Fibroblast of skin of left biceps (primary cell): ENCODE measurements around the gene ELL.

Experiments used
- DNase-seq, 2 experiments: peaks; one replicate each; pipeline ENCODE4 v3.0.0-alpha.2; 2013; ENCODE audit warnings: low read depth in 2 of 2

Gene ELL

DNA sequence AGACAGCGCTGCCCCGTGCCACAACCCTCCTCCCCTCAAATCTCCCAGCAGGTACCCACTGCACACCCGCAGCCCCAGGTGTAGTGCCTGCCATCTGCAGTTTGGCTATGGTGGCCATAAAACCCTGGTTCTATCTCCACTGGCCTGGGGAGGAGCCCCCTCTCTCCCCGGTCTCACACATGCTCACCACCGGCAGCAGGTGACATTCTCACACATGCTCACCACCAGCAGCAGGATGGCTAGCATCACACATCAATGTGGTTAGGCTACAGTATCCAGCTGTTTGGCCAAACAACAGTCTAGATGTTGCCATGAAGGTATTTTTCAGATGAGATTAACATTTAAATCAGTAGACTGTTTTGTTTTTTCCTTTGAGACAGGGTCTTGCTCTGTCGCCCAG lies 31.1 kb downstream of the ELL start:
- DNase-seq = no peak

DNA sequence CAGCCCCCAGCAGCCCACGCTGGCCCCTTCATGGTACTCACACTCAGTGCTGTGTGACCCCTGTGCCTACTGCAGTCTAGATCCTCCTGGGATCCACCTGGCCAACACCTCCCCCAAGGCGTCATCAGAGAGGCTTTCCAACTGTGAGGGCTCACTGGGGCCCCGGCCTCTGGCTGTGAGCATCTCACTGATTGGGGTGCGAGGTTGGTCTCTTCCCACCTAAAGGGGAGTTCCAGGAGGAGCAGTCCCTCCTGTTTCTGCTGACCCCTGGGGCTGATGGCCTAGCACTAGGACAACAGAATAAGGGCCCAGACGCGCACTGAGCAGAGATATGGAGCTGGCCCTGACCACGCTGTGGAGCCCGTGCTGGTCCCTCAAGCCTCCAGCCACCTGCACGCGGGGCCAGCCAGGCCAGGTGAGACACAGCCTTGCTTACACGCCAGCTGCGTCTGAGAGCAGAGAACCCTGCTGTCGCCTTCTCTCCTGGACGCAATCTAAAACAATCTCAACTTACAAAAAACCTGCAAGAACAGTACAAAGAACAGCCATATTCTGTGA lies 32.2 kb downstream of the ELL start:
- DNase-seq = no peak

DNA sequence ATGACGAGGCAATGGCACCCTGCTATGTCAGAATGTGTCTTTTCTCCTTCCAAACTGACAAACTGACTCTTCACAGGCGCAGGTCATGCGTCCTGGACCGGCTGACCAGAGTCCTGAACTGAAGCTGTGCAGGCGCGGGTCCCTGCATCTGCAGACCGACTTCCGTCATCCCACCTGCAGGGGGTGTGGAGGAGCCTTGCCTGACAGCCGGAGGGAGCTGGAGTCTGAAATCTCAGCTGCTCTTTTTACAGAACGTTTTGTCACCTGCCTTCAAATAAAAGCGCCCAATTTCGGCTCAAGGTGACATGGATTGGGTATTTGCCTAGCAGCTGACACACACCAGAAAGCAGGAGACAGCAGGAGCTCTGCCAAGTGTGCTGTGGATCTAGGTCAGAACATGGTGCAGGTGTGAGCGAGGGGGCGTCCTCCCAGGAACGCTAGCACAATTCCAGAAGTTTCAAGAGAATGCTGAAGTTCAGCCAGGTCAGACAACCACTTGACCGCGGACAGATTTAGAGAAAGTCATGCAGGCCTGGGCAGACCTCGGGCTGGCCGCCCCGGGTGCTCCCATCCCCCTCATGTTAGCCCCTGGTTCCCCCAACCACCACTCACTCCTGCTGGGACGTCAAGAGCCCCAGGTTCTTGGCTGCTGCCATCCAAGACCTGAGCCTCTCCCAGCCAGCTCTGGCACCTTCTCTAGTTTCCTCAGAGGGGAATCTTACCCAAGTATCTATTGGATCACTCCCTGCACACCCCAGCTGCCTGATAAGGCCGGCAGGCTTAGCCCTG lies 32.8 kb downstream of the ELL start:
- DNase-seq = no peak

DNA sequence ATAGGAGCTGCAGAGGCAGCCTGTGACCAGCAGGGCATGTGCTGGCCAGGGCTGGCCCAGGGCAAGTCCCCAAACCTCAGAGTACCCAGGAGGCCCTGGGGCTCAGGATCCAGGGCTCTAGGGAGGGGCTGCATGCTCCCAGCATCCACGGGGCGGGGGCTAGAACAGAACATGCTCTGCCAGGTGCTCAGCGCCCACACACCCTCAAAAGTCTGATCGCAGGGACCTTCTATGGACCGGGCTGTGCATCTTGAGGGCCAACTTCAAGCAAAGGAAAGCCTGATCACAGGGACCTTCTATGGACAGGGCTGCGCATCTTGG lies 33.5 kb downstream of the ELL start:
- no peak for DNase-seq

DNA sequence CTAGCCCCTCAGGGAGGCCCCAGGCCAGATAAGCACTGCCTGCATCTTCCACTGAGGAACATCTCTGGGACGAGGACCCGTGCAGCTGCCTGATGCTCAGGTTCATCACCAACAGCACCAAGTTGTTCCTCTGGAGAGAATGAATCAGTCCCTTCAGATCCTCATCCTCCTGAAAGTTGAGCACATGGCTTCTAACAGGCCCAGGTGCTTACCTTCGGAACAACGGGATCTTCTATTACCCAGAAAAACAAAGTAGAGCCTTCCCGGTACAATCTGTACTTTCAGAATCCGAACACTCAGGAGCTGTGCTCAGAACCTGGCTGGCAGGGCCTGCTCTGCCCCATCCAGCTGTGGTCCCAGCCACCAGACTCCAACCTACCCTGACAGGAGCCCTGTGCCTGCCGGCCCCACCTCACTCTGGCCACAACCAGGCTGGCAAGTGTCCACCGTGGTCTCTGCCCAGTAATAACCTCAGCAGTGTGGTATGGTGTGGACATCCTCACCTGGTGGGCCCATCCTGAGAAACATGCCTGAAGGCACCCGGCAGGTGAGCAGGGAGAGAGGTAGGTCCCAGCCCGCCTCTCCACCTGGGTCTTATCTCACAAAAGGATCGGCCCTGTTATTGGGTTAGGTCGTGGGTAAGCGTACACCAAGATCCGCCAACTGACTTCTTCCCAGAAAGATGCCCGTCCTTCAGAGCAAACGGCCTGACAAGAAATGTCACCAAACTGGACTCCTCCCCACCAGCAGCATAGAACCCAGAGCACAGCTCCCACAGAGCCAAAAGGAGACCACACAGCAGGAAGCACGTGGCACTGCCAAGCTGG lies 34.1 kb downstream of the ELL start:
- no peak for DNase-seq

DNA sequence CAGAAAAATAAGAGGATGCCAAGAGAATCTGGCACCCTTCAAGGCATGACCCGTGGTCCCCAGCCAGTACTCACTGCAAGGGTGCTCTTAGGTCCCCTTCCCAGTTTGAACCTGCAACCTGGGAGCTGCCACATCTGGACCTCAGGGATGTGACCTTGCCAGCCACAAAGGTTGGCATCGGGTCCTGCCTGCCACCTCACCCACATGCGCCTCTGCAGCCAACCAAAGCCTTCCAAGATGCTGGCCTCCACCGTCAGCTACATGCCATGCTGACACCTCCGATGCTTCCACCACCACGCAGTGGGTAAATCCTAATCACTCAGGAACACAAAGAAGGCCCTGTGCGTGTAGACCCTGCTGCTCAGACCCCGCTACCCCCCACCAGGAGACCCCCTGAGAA lies 35.1 kb downstream of the ELL start:
- no peak for DNase-seq

DNA sequence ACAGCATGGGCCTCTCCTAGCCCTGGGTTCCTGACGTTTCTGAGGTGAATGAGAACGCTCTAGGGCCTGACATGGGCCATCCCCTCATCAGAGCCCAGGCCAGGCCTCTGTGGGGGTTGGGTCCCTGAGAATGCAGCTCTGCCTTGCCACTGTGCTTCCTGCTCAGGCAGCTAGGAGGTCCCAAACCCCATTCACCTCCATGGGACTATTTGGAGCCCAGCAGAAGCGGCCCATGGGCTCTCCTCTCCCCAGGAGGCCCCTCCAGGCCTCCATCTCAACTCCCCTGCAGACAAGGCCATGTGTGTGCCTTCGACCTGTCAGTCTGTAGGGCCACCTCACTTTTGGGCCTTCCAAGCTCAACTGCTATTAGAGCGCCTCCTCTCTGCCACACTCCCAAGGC lies 36.9 kb downstream of the ELL start:
- no peak for DNase-seq

DNA sequence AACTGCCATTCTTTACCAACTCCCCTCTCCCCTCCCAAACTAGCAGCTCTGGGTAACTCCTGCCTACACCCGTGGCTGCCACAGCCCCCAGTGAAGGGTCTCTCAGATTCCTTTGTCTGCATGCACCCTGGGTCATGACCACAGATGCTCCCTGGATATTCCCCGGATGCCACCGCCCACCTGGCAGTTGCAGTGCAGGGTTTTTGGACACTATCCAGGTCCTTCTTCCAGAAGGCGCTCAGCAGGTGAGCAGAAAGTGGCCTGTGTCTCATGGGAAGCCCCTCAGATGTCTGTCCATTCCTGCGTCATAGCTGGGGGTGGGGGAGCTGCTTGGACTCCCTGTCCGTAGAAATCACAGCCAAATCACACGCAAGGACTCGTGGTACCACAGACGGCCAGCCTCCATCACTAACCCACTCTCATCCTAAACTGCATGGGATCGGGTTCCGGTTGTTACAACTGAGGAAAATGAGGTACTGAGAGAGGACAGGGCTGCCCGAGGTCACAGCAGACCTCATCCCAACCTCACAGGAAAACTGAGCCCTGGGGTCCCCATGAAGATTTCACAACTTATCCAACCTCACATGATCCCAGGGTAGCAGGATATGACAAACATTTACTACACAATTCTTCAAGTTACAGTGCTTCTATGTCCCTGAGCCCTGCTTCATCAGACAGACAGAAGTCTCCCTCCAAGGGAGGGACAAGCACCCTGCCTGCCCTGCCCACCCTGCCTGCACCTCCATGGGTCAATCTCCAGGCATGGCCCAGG lies 38.6 kb downstream of the ELL start:
- DNase-seq = no peak

DNA sequence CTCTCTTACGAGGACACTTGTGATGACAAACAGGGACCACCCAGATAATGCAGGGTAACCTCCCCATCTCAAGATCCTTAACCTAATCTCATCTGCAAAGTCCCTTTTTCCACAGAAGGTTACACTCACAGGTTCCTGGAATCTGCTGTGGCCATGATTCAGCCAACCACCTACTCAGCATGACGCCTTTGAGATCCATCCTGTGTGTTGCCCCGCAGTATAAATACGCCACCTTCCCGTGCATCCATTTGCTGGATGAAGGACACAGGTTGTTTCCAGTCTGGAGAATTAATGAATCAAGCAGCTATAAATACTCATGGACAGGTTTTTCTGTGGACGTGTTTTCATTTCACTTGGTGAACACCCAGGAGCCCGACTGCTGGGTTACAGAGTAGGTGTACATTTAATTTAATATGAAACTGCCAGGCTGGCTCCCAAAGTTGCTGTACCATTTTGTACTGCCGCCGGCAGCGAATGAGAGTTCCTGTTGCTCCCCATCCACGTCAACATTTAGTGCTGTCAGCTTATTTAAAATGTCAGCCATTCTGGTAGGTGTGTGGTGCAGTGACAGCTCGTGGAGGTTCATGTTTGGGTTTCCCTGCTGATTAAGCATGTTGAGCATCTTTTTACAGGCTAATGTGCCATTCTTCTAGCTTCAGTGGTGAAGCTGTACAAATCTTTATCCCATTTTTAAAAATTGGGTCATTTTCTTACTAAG lies 40.2 kb downstream of the ELL start:
- DNase-seq = no peak

DNA sequence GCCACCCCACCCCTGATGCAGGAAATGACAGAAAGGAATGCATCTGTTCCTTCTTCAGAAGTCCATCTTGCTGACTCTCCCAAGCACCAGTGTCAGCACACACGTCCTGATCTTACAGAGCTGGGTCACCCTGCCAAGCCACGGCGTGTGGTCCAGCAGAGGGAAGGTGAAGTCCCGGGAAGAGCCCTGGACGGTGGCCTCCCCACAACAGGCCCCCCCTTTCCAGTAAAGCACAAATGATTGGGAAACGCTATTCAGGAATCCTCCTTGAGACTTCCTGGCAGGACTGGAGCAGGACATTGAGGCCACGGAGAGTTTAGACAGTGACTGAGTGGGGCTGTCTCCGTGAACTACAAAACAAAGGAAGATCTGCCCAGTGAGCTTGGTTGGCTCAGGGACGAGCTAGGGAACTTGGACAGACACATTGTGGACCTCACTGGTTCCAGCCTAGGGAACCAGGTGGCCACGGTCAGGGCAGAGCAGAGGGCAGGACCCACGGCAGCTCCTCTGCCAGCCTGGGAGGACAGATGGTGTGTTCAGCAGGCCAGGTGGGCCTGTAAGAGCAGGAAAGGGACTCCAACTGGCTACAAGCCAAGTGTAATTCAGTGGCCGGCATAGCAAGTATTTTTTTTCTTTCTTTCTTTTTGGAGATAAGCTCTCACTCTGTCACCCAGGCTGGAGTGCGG lies 41.7 kb downstream of the ELL start:
- DNase-seq = no peak

DNA sequence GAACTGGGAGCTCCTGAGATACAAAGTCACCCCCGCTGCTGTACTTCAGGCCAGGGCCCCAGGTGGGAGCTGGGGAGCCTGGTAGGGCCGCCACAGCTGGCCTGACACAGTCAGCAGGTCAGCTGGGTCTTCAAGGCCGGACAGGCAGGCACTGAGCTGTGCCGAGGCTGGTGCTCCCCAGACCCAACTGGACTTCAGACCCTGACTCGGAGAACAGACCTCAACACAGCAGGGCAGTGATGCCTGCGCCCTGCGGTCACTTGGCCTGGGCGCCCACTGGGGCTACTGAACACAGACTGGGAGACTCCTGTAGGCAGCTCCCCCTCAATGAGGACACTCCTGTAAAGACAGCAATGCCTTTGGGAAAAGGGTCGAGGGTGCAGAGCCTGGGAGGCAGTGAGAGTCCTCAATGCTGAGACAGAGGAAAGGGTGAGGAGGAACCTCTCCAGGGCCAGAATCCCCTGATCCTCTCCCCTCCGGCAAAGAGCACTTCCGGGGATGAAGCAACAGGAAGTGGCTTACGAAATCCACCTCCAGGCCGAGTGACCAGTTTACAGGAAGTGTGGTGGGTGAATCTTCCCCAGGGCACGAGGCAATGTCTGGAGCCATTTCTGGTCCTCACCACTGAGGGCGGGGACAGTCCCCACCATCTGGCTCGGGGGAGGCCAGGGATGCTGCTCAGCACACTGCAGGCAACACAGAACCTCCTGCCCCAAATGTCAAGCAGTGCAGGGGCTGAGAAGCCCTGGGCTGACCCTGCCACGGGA lies 43.1 kb downstream of the ELL start:
- DNase-seq = peak; percentile 43 to 48

DNA sequence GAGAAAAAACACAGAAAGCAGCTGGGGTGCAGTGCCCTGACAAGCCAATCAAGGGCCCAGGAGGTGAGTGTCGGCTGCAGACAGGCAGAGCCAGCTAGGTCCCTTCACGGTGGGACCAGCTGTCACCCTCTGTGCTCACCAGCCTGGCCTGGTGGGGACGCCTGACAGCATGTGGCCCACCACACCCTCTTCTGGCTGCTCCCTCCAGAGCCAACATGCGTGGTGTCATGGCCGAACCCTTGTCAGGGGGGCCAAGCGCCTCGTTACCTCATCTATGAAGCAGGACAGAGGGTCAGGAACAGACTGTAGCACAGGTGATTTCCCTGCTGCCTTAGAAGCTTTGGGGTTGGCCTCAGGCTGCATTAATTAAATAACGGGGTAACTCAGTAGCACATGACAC lies 43.9 kb downstream of the ELL start:
- no peak for DNase-seq

DNA sequence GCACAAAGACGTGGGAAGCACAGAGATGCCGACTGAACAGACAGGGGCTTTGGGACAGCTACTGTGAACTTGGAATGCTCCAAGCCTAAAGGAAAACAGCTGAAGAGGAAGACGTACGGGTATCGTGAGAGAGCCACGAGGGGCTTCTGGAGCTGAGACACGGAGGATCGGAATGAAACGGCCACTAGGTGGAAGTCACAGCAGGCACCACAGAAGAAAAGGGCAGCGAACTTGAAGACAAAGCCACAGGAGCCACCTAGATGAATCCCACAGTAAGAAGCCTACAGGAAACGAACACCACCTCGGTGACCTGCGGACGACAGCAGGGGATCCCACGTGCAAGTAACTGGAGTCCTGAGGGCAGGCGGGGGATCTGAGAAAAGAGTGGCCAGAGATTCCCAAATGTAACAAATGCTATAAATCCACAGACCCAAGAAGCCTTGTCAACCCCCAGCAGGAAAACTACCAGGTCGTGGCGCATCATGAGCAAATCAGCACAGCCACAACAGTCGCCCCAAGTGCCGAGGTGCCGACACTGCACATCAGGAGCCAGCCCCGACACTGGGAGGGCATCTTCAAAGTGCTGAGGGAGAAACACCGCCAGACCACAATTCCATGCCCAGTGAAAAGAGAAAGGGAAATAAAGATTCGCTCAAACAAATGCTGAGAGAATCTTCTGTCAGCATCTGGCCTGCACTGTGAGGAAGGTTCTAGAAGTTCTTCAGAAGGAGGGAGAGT lies 44.7 kb downstream of the ELL start:
- no peak for DNase-seq

DNA sequence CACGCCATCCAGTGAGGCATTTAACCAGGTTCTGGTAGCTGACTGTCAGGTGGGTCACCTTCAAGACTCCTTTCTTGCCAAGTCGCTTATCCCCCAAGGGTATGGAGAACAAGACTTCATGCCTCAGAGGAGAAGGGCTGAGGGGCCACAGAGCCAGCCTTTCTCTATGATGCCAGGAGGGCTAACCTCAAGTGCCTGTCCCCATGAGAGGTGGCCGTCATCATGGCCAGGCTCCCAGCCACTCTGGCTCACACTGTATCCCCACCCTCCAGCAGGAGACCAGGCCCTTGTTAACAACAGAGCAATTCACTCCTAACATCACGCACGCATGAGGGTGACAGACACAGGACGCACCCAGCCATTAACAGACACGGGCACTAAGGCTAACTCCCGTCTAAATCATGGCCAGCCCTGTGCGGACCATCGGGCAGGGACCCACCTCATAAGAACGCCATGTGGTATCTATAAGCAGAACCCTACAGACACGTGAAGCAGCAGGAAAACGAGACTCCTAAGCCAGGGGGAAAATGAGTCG lies 45.3 kb downstream of the ELL start:
- DNase-seq = no peak

DNA sequence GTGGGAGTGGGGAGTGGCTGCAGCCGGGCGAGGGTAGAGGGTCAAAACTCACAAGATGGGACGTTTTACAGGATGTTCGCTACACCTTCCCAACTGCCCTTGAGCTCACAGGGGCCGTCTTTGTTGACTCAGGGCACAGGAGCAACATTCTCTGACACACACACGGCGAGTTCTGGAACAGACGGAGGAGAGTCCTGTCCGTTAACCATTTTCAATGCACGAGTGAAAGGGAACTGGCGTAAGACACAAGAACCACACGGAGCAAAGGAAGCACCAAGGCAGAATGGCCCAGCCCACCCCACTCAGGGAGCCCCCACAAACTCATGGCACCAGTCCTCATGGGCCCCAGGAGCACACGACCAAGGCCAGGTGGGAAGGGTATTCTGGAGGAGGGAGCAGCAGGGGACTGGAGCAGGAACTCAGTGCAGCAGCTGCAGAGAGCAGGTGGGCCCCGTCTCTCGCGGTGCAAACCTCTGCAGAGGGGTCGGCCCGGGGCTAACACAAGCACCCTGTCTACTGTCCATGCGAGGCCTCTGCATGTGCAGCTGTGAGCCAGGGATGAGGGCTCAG lies 46.0 kb downstream of the ELL start:
- no peak for DNase-seq

DNA sequence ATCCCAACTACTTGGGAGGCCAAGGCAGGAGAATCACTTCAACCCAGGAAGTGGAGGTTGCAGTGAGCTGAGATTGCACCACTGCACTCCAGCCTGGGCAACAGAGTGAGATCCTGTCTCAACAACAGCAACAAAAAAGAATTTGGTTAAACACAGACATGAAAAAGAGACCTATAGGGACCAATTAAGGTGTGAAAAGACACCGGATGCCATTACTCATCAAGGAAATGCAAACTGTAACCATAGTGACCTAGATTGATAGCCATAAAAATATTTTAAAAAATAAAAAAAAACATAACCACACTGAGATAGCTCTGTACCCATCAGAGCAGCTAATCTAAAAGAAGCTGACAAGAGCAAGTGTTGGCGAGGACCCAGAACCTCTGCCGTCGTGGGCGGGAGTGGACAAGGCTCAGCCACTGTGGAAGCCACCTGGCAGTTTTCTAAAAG lies 46.8 kb downstream of the ELL start:
- no peak for DNase-seq

DNA sequence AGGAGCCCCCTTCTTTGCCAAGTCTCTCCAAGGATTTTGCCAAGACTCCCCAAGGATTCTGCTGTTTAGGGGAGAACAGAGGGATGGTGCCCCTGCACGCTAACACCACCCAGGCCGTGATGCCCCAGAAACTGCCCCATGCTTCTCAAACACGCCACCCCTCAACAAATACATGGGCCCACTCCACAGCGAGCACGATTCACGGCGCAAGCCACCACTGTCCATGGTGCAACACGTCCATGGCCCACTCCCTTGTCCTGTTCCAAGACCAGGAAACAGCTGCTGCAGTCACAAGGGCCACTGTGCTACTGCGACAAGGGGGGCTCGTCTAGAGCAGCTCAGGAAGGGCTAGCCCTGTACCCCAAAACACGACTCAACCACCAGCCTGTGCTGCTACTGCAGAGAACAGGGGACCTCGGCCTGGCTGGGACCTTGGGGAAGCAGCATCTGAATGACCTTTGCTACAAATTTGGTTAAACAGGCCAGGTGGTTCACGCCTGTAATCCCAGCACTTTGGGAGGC lies 47.4 kb downstream of the ELL start:
- no peak for DNase-seq

DNA sequence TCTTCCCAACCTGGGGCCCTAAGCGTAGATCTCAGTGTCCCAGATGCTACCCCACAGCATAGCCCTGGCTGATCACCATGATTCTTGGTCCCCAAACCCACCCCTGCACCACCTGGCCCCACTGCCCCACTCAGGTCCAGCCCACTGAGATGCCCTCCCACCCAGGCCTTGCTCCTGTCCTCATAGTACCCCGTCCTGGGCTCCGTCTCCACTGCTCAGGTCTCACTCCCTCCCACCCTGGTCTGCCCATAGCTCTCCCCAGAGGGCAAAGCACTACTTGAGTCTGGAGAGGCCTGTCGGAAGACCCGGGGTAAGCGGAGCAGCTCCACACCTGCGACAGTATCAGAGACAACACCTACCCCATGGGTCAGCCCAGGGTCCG lies 48.2 kb downstream of the ELL start:
- no peak for DNase-seq
